ENCODE measurements around the gene EIF2B4.

- TF ChIP-seq POLR2A (IDR thresholded peaks at IDR 0.05; ENCODE audit: low read length) = no peak
- no peak for TF ChIP-seq GATA1 (IDR thresholded peaks at IDR 0.05; ENCODE audit: low read depth, low read length)
Measured at GRCh38 chr2:27376866-27377617, 6.9 kb upstream of the EIF2B4 start.

All from erythroblast (primary cell).